Mesenteric fat pad (tissue), 1 donor: ENCODE data around the gene DEDD2. TPM values are rescaled to one million over a fixed set of nuclear protein-coding genes. Genes with fewer than 3 reads are reported as not detected.

Source experiments
- DNase-seq: peaks from one replicate; pipeline ENCODE4 v3.0.0-alpha.2; 2020; ENCODE audit warnings: low spot score
- total RNA-seq: library from RNA; stranded (reverse); fragmentation: NEBNext Ultra II Directional; extraction: Animal tissue kit (Norgen Biotek cat#: 25700); gene quantifications from one replicate; pipeline ENCODE4 v1.2.1, GENCODE V29; 2021
- donor health status: DM: yes; HTN: yes; CAD: no.

DEDD2 gene
- total RNA-seq, 1 donor from 2014 or later = 12.4 TPM

DNA sequence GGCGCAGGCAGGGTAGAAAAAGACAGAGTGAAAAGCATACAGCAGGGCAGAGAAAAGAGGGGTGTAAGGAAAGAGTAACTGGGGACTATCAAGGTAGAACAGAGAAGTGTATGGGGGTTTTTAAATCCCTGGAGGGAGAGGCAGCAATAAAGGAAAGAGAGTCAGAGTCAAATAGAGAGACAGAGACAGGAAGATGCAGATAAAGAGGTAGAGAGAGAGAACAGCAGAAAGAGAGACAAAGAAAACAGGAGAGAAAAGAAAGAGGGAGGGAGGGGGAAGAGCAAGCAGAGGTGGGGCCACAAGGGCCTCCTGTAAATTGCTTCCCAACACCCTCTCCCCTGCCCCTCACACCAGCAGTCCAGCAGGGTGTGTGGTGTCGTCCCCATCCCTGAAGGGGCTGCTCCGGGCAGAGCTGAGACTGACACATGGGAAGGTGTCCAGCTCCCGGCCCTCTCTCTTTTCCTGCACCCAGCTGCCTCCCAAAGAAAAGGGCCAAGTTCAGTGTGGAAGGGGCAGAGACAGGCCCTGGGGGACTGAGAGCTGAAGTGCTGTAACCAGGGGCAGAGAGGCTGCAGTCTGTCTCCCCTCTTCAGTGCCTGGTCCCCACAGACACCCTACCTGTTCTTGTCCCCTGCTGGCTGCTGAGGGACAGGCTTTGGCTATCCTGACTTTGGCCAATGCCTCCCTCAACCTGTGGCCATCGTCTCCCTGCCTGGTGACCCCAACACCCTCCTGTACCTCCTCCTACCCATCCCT lies 67.9 kb downstream of the DEDD2 start:
- no peak for DNase-seq

Other genes starting within 250 kb of the DEDD2 start
- not detected for gene ATP1A3, start 223.4 kb downstream of the DEDD2 start, total RNA-seq
- gene GRIK5, start 147.5 kb downstream of the DEDD2 start, total RNA-seq = 0.80 TPM
- 8.9 TPM for gene ZNF574, start 141.5 kb downstream of the DEDD2 start, total RNA-seq
- 2.7 TPM for gene POU2F2, start 85.2 kb downstream of the DEDD2 start, total RNA-seq
- gene ZNF526, start 2.6 kb upstream of the DEDD2 start, total RNA-seq = 8.1 TPM
- 36.0 TPM for gene GSK3A, start 24.9 kb upstream of the DEDD2 start, total RNA-seq
- gene ERF, start 37.5 kb upstream of the DEDD2 start, total RNA-seq = 55.5 TPM
- gene CIC, start 51.6 kb upstream of the DEDD2 start, total RNA-seq = 57.9 TPM
- not detected for gene PRR19, start 84.5 kb upstream of the DEDD2 start, total RNA-seq
- 5.2 TPM for gene PAFAH1B3, start 84.9 kb upstream of the DEDD2 start, total RNA-seq
- not detected for gene TMEM145, start 95.6 kb upstream of the DEDD2 start, total RNA-seq
- 25.8 TPM for gene MEGF8, start 108.0 kb upstream of the DEDD2 start, total RNA-seq
- 2.2 TPM for gene CNFN, start 172.6 kb upstream of the DEDD2 start, total RNA-seq
- gene LIPE, start 209.7 kb upstream of the DEDD2 start, total RNA-seq = 1,893 TPM
- not detected for gene CXCL17, start 225.3 kb upstream of the DEDD2 start, total RNA-seq